ENCODE measurements around the gene SLC51A. TPM values are rescaled to one million over a fixed set of nuclear protein-coding genes. Genes with fewer than 3 reads are reported as not detected.

The SLC51A gene
- total RNA-seq, 1 donor from 2014 or later: not detected

- TF ChIP-seq CTCF (IDR thresholded peaks at IDR 0.05; ENCODE audit: insufficient read depth, low read depth, low read length) (no peak), EZH2 (IDR thresholded peaks at IDR 0.05; ENCODE audit: insufficient read depth, low read length) (no peak)
- no peak overlapping the region for H3K27ac Mint-ChIP-seq (ENCODE audit: unreplicated experiment)
- Histone ChIP-seq H3K9me3 (ENCODE audit: insufficient read depth, low read depth, low read length) (no peaks in the 10 kb centered on the region), H3K4me2 (ENCODE audit: low read length) (no peak overlapping the region), H3K4me3 (ENCODE audit: insufficient read depth, low read depth, low read length) (no peak overlapping the region), H3K36me3 (ENCODE audit: insufficient read depth, low read length) (no peaks in the 10 kb centered on the region), H3K9ac (ENCODE audit: low read length) (no peak overlapping the region), H4K20me1 (ENCODE audit: insufficient read depth, low read length) (no peaks in the 10 kb centered on the region), H2AFZ (ENCODE audit: low read depth, low read length) (no peak overlapping the region), H3K79me2 (ENCODE audit: insufficient read depth, low read length) (no peaks in the 10 kb centered on the region), H3K4me1 (ENCODE audit: insufficient read depth, low read length) (peaks cover 10% of the 10 kb centered on the region), H3K27ac (ENCODE audit: low read depth, low read length) (no peak overlapping the region), H3K27me3 (ENCODE audit: insufficient read depth, low read length) (no peaks in the 10 kb centered on the region)
- no peaks in the 10 kb centered on the region for H3K9me3 Mint-ChIP-seq (ENCODE audit: unreplicated experiment)
- no peak for FAIRE-seq
- H3K27me3 Mint-ChIP-seq (ENCODE audit: low read depth, unreplicated experiment): peaks cover 9% of the 10 kb centered on the region
- H3K36me3 Mint-ChIP-seq (ENCODE audit: low read depth, unreplicated experiment): no peaks in the 10 kb centered on the region
- peaks cover 3% of the 10 kb centered on the region for H3K4me1 Mint-ChIP-seq (ENCODE audit: low read depth, unreplicated experiment)
- no peak for DNase-seq (ENCODE audit: low read depth)
- no peak overlapping the region for H3K4me3 Mint-ChIP-seq (ENCODE audit: unreplicated experiment)
Measured at GRCh38 chr3:196177567-196177966, 38.8 kb upstream of the SLC51A start.

- Mint-ChIP-seq H3K9me3 (ENCODE audit: unreplicated experiment) (no peaks in the 10 kb centered on the region), H3K4me1 (ENCODE audit: low read depth, unreplicated experiment) (peaks cover 3% of the 10 kb centered on the region), H3K27me3 (ENCODE audit: low read depth, unreplicated experiment) (peaks cover 9% of the 10 kb centered on the region), H3K27ac (ENCODE audit: unreplicated experiment) (no peak overlapping the region), H3K36me3 (ENCODE audit: low read depth, unreplicated experiment) (no peaks in the 10 kb centered on the region), H3K4me3 (ENCODE audit: unreplicated experiment) (no peak overlapping the region)
- no peaks in the 10 kb centered on the region for H3K27me3 ChIP-seq (ENCODE audit: insufficient read depth, low read length)
- no peak for DNase-seq (ENCODE audit: low read depth)
- no peak overlapping the region for H3K4me3 ChIP-seq (ENCODE audit: insufficient read depth, low read depth, low read length)
- H3K4me2 ChIP-seq (ENCODE audit: low read length): no peak overlapping the region
- no peaks in the 10 kb centered on the region for H3K79me2 ChIP-seq (ENCODE audit: insufficient read depth, low read length)
- peaks cover 10% of the 10 kb centered on the region for H3K4me1 ChIP-seq (ENCODE audit: insufficient read depth, low read length)
- no peak overlapping the region for H3K27ac ChIP-seq (ENCODE audit: low read depth, low read length)
- H3K36me3 ChIP-seq (ENCODE audit: insufficient read depth, low read length): no peaks in the 10 kb centered on the region
- H3K9me3 ChIP-seq (ENCODE audit: insufficient read depth, low read depth, low read length): no peaks in the 10 kb centered on the region
- TF ChIP-seq CTCF (IDR thresholded peaks at IDR 0.05; ENCODE audit: insufficient read depth, low read depth, low read length): no peak
- TF ChIP-seq EZH2 (IDR thresholded peaks at IDR 0.05; ENCODE audit: insufficient read depth, low read length): no peak
- no peaks in the 10 kb centered on the region for H4K20me1 ChIP-seq (ENCODE audit: insufficient read depth, low read length)
- FAIRE-seq: no peak
- H2AFZ ChIP-seq (ENCODE audit: low read depth, low read length): no peak overlapping the region
- H3K9ac ChIP-seq (ENCODE audit: low read length): no peak overlapping the region
Measured at GRCh38 chr3:196177967-196178366, 38.4 kb upstream of the SLC51A start.

GRCh38 chr3:196178993-196179379, 37.3 kb upstream of the SLC51A start:
- DNase-seq (ENCODE audit: low read depth) (no peak), FAIRE-seq (no peak)
- Histone ChIP-seq H3K4me1 (ENCODE audit: insufficient read depth, low read length) (peaks cover 10% of the 10 kb centered on the region), H3K27me3 (ENCODE audit: insufficient read depth, low read length) (no peaks in the 10 kb centered on the region), H3K9me3 (ENCODE audit: insufficient read depth, low read depth, low read length) (no peaks in the 10 kb centered on the region), H3K79me2 (ENCODE audit: insufficient read depth, low read length) (no peaks in the 10 kb centered on the region), H4K20me1 (ENCODE audit: insufficient read depth, low read length) (no peaks in the 10 kb centered on the region), H3K9ac (ENCODE audit: low read length) (no peak overlapping the region), H2AFZ (ENCODE audit: low read depth, low read length) (peak overlapping the region; percentile 67), H3K4me2 (ENCODE audit: low read length) (peak overlapping the region; percentile 75), H3K36me3 (ENCODE audit: insufficient read depth, low read length) (no peaks in the 10 kb centered on the region), H3K4me3 (ENCODE audit: insufficient read depth, low read depth, low read length) (no peak overlapping the region), H3K27ac (ENCODE audit: low read depth, low read length) (peak overlapping the region; percentile 21)
- Mint-ChIP-seq H3K9me3 (ENCODE audit: unreplicated experiment) (no peaks in the 10 kb centered on the region), H3K36me3 (ENCODE audit: low read depth, unreplicated experiment) (no peaks in the 10 kb centered on the region), H3K4me3 (ENCODE audit: unreplicated experiment) (no peak overlapping the region), H3K27ac (ENCODE audit: unreplicated experiment) (no peak overlapping the region), H3K27me3 (ENCODE audit: low read depth, unreplicated experiment) (peaks cover 9% of the 10 kb centered on the region), H3K4me1 (ENCODE audit: low read depth, unreplicated experiment) (peaks cover 8% of the 10 kb centered on the region)
- TF ChIP-seq EZH2 (IDR thresholded peaks at IDR 0.05; ENCODE audit: insufficient read depth, low read length) (no peak), CTCF (IDR thresholded peaks at IDR 0.05; ENCODE audit: insufficient read depth, low read depth, low read length) (no peak)

All from astrocyte (in vitro differentiated cells and primary cell).